DMS79 (cell line): ENCODE measurements around the gene RNF175.

Experiments
- DNase-seq: peaks from one replicate; lab custom pipeline; 2025; lab: John Stamatoyannopoulos, UW

The RNF175 gene

GRCh38 chr4:153745651-153746050, 14.2 kb downstream of the RNF175 start:
- DNase-seq = no peak

DNA sequence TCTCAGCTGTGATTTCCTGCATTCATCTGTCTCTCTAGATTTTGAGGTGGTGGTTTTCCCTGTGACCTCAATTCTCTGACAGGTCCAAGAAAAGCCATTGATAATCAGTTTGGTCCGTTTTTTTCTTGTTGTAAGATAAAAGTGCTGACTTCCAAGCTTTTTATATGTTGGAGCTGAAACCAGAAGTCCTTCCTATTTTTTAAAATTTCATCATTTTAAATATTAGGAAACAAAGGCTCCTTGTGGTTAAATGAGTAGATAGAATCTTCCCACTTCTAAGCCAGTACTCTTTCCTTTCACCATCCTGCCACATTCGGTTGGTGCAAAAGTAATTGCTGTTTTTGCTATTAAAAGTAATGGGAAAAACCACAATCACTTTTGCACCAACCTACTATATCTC, 18.3 kb downstream of the RNF175 start:
- DNase-seq = no peak

GRCh38 chr4:153735906-153736461, 23.8 kb downstream of the RNF175 start:
- no peak for DNase-seq

- DNase-seq = no peak
These were observed 25.9 kb downstream of the RNF175 start for GRCh38 chr4:153733751-153734448.

DNA sequence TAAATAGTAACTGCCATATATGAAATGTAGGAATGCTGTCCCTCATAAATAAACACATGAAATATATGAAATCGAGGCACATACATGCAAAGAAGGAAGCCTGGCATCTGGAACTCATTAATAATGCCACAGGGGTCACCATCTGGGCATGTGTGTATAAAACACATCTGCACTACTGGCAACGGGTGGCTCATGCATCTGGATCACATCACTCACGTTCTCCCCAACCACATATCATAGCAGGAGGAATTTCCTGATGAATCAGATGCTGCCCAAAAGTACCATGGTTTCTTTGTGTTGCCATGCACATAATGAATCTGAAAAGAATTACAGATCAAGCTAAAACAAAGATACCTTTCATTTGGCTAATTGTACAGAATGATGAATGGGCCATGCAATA, 28.6 kb downstream of the RNF175 start:
- DNase-seq = no peak

DNA sequence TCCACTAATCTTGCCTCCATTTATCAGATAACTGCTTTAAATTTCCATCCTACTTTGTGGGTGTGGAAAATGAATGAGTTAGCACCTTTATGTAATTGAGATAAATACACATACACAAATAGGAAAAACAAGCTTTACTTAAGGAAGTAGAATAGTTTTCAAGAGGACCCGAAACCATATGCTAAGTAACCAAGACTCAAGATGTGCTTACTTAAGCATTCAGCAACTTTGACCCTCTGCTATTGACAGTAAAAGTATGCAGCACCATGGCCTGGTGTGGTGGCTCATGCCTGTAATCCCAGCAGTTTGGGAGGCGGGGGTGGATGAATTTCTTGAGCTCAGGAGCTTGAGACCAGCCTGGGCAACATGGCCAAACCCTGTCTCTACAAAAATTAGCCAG, 29.9 kb downstream of the RNF175 start:
- DNase-seq = no peak

- DNase-seq = no peak
These were observed 31.2 kb downstream of the RNF175 start for GRCh38 chr4:153728660-153729059.

DNA sequence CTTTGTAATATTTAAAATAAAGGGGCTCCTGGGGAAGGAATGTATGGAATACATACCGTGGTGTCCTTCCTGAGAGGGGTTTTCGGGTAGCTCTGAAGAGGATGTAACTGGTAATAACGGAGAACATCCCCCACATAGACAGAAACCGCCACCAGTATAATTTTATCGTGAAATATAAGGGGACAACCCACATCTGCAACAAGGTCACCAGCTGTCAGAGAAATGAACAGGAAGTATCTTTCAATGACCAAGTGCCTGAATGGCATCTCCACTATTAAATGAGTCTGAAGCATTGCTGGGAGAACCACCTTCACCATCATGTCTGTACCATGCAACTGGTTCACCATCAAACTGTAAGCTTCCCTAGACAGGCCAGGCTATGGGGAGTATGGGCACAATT, 31.7 kb downstream of the RNF175 start:
- DNase-seq = no peak

- no peak for DNase-seq
These were observed 34.0 kb downstream of the RNF175 start for GRCh38 chr4:153725831-153726154.

- DNase-seq = no peak
These were observed 34.5 kb downstream of the RNF175 start for GRCh38 chr4:153725136-153725830.

- no peak for DNase-seq
These were observed 35.2 kb downstream of the RNF175 start for GRCh38 chr4:153724606-153725005.

GRCh38 chr4:153722036-153722435, 37.8 kb downstream of the RNF175 start:
- no peak for DNase-seq

- DNase-seq = no peak
These were observed 45.8 kb downstream of the RNF175 start for GRCh38 chr4:153713866-153714646.

GRCh38 chr4:153710681-153711080, 49.1 kb downstream of the RNF175 start:
- no peak for DNase-seq

- no peak for DNase-seq
These were observed 53.3 kb downstream of the RNF175 start for GRCh38 chr4:153706519-153706918.

DNA sequence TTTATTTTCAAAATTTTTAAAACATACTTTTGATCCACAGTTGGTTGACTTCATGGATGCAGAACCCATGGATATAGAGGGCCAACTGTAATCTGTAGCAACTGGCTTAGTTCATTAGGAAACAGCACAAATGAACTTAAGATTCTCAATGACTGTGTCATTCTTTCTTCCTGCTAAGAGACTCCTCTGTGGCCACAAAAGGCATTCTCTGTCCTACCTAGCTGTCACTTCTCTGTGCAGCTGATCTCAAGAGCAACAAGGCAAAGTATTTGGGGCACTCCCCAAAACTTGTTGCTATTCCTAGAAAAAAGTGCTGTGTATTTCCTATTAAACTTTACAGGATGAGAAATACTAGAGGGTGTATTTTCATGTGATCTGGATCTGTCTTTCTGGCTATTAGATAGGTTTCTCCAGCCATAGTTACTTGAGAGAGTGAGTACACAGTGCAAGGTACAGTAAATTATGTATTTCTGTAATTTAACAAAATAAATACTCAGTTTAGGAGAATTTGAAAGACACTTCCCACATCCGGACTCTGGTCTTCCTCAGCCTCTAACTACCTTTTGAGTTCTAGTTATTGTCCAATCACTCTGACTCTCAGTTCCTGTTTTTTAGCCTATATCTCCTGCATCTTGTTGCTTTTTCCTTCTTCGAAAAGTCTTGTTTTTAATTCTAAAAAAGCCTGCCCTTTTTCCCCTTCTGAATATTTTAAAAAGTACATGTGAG, 53.9 kb downstream of the RNF175 start:
- no peak for DNase-seq

- no peak for DNase-seq
These were observed 55.3 kb downstream of the RNF175 start for GRCh38 chr4:153704522-153704921.

DNA sequence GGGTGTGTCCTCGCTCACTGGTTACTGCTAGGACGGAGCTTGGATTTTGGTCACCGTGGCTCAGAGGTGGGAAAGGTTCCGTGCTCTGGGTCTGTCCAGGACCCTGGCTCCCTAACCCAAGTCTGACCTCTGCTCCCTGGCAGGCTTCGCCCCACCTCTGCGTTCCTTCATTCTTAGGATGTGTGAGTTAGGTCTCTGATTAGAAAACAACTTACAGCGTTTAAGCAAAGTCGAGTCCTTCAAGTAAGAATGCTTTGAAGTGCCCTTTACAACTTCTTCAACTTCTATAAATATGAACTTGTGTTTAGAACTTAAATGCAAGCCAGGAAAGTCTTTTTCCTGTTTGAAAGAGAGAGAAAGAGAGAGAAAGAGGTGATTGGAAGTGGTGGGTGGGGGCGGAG, 74.9 kb downstream of the RNF175 start:
- DNase-seq = no peak

GRCh38 chr4:153684182-153684970, 75.4 kb downstream of the RNF175 start, which contains the start of gene TLR2:
Gene TLR2, plus strand, starts transcription at chr4:153684280. Its CDS starts 18,628 bp downstream, at chr4:153702908.
- no peak for DNase-seq

GRCh38 chr4:153683763-153684181, 76.1 kb downstream of the RNF175 start:
- DNase-seq = no peak

- DNase-seq = no peak
These were observed 80.3 kb downstream of the RNF175 start for GRCh38 chr4:153679486-153679885.
